Measurements from ENCODE around the gene CNOT4. TPM values are rescaled to one million over a fixed set of nuclear protein-coding genes. Genes with fewer than 3 reads are reported as not detected.

CNOT4 gene
- total RNA-seq, 2 experiments from 2014 or later, result 24.0 to 29.8 TPM

- Mint-ChIP-seq H3K4me3 (no peak overlapping the region), H3K9me3 (no peaks in the 10 kb centered on the region), H3K27ac (no peak overlapping the region), H3K4me1 (ENCODE audit: low read depth) (no peaks in the 10 kb centered on the region), H3K36me3 (ENCODE audit: low read depth) (no peaks in the 10 kb centered on the region), H3K27me3 (peaks cover 4% of the 10 kb centered on the region)
- POLR2A ChIA-PET, result interaction anchor here (0.6 kb wide), 1 partner anchor 45 kb away, joined by 4 read pairs; no protein-coding TSS in a partner anchor
- no peak overlapping the region for H3K4me3 ChIP-seq (ENCODE audit: low read length)
- CTCF ChIA-PET, result no interaction called here
- H3K4me1 ChIP-seq (ENCODE audit: insufficient read depth, low read length), result no peaks in the 10 kb centered on the region
- DNase-seq (no peak), ATAC-seq (ENCODE audit: poor library complexity) (no peak)
- no peak overlapping the region for H3K27ac ChIP-seq (ENCODE audit: low read depth in 1 of 2, low read length in 2 of 2)
- H3K9me3 ChIP-seq (ENCODE audit: control insufficient read depth in 1 of 2, insufficient read depth in 1 of 2, low read length in 2 of 2), result no peaks in the 10 kb centered on the region
- no peaks in the 10 kb centered on the region for H3K36me3 ChIP-seq (ENCODE audit: insufficient read depth, low read length)
- intact Hi-C loops (cut with DNase I, micrococcal nuclease), result loop anchor here in 1 of 2 experiments (10.0 kb wide), 1 partner anchor 1097 kb away; the partner anchor contains the start of gene AKR1B1
- H3K27me3 ChIP-seq (ENCODE audit: control insufficient read depth in 1 of 2, insufficient read depth in 2 of 2, low read length in 2 of 2), result no peaks in the 10 kb centered on the region
- TF ChIP-seq, protein P1, sequence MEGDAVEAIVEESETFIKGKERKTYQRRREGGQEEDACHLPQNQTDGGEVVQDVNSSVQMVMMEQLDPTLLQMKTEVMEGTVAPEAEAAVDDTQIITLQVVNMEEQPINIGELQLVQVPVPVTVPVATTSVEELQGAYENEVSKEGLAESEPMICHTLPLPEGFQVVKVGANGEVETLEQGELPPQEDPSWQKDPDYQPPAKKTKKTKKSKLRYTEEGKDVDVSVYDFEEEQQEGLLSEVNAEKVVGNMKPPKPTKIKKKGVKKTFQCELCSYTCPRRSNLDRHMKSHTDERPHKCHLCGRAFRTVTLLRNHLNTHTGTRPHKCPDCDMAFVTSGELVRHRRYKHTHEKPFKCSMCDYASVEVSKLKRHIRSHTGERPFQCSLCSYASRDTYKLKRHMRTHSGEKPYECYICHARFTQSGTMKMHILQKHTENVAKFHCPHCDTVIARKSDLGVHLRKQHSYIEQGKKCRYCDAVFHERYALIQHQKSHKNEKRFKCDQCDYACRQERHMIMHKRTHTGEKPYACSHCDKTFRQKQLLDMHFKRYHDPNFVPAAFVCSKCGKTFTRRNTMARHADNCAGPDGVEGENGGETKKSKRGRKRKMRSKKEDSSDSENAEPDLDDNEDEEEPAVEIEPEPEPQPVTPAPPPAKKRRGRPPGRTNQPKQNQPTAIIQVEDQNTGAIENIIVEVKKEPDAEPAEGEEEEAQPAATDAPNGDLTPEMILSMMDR (IDR thresholded peaks at IDR 0.05), result no peak
These were observed 42.2 kb upstream of the CNOT4 start for GRCh38 chr7:135552148-135552547.

DNA sequence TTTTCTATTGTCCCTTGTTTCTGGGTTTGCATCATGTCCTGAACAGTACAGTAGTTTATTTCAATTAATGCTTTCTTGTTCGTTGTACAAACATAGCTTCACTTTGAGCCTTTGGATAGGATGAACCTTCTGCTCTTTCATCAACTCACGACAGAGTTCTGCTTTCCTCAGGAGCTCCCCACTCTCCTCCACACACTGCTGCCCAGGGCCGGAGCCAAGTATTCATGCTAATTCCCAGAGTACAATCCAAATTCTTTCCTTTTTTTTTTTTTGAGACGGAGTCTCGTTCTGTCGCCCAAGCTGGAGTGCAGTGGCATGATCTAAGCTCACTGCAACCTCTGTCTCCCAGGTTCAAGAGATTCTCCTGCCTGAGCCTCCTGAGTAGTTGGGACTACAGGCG is 40.3 kb upstream of the CNOT4 start:
- Histone ChIP-seq H3K27me3 (ENCODE audit: control insufficient read depth in 1 of 2, insufficient read depth in 2 of 2, low read length in 2 of 2) (no peaks in the 10 kb centered on the region), H3K9me3 (ENCODE audit: control insufficient read depth in 1 of 2, insufficient read depth in 1 of 2, low read length in 2 of 2) (no peaks in the 10 kb centered on the region), H3K4me3 (ENCODE audit: low read length) (no peak overlapping the region), H3K36me3 (ENCODE audit: insufficient read depth, low read length) (no peaks in the 10 kb centered on the region), H3K27ac (ENCODE audit: low read depth in 1 of 2, low read length in 2 of 2) (no peak overlapping the region), H3K4me1 (ENCODE audit: insufficient read depth, low read length) (no peaks in the 10 kb centered on the region)
- H3K27ac Mint-ChIP-seq, result no peak overlapping the region
- no peaks in the 10 kb centered on the region for H3K9me3 Mint-ChIP-seq
- no peak overlapping the region for H3K4me3 Mint-ChIP-seq
- POLR2A ChIA-PET, result no interaction called here
- intact Hi-C loops (cut with DNase I, micrococcal nuclease), result loop anchor here in 1 of 2 experiments (10.0 kb wide), 1 partner anchor 1095 kb away; the partner anchor contains the start of gene AKR1B1
- TF ChIP-seq, protein P1 (IDR thresholded peaks at IDR 0.05), result no peak
- H3K36me3 Mint-ChIP-seq (ENCODE audit: low read depth), result no peaks in the 10 kb centered on the region
- no peaks in the 10 kb centered on the region for H3K4me1 Mint-ChIP-seq (ENCODE audit: low read depth)
- CTCF ChIA-PET, result no interaction called here
- peaks cover 4% of the 10 kb centered on the region for H3K27me3 Mint-ChIP-seq
- DNase-seq (no peak), ATAC-seq (ENCODE audit: poor library complexity) (no peak)

DNA sequence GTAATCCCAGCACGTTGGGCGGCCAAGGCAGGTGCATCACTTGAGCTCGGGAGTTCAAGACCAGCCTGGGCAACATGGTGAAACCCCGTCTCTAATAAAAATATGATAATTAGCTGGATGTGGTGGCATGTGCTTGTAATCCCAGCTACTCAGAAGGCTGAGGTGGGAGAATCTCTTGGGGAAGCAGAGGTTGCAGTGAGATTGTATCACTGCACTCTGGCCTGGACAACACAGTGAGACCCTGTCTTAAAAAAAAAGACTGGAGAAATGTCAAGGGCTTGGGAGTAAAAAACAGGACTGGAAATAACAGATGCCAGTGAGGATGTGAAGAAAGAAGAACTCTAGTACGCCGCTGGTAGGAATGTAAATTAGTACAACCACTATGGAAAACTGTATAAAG is 31.1 kb upstream of the CNOT4 start:
- POLR2A ChIA-PET, result no interaction called here
- Histone ChIP-seq H3K4me3 (ENCODE audit: low read length) (no peak overlapping the region), H3K27ac (ENCODE audit: low read depth in 1 of 2, low read length in 2 of 2) (no peak overlapping the region), H3K4me1 (ENCODE audit: insufficient read depth, low read length) (no peaks in the 10 kb centered on the region), H3K36me3 (ENCODE audit: insufficient read depth, low read length) (no peaks in the 10 kb centered on the region), H3K27me3 (ENCODE audit: control insufficient read depth in 1 of 2, insufficient read depth in 2 of 2, low read length in 2 of 2) (no peaks in the 10 kb centered on the region), H3K9me3 (ENCODE audit: control insufficient read depth in 1 of 2, insufficient read depth in 1 of 2, low read length in 2 of 2) (no peaks in the 10 kb centered on the region)
- Mint-ChIP-seq H3K27ac (no peak overlapping the region), H3K9me3 (no peaks in the 10 kb centered on the region), H3K36me3 (ENCODE audit: low read depth) (no peaks in the 10 kb centered on the region), H3K4me3 (no peak overlapping the region), H3K27me3 (peaks cover 13% of the 10 kb centered on the region), H3K4me1 (ENCODE audit: low read depth) (no peaks in the 10 kb centered on the region)
- intact Hi-C loops (cut with DNase I, micrococcal nuclease), result no loop called here
- no peak for ATAC-seq (ENCODE audit: poor library complexity)
- TF ChIP-seq, protein P1 (IDR thresholded peaks at IDR 0.05), result no peak
- CTCF ChIA-PET, result no interaction called here
- no peak for DNase-seq

Data from CD4-positive, alpha-beta T cell (primary cell).